Calu3 (cell line): ENCODE measurements around the gene CD72. TPM values are rescaled to one million over a fixed set of nuclear protein-coding genes. Genes with fewer than 3 reads are reported as not detected.

Source experiments
- BruUV-seq: library from RNA; stranded (reverse); fragments of 400-500 nt; replicated peaks from 2 replicates; lab custom pipeline; 2021; lab: Mats Ljungman, UMichigan
- CTCF ChIA-PET: fragments of 300-600 bp; sonication (Branson Sonifier 250); formaldehyde crosslinking; loops from one replicate; lab custom pipeline; 2022; ENCODE audit warnings: antibody characterized with exemption; lab: Charles Lee
- DNase-seq: peaks from one replicate; pipeline ENCODE4 v3.0.0; 2022
- H3K27ac Mint-ChIP-seq: one replicate; pipeline ENCODE4 v1.8.0; 2022; ENCODE audit warnings: mixed read lengths; ENCODE audit not compliant: unreplicated experiment
- H3K27me3 Mint-ChIP-seq: one replicate; pipeline ENCODE4 v1.8.0; 2022; ENCODE audit warnings: mixed read lengths; ENCODE audit not compliant: unreplicated experiment
- H3K36me3 Mint-ChIP-seq: one replicate; pipeline ENCODE4 v1.8.0; 2022; ENCODE audit warnings: mild to moderate bottlenecking, moderate library complexity, mixed read lengths; ENCODE audit not compliant: insufficient read depth, unreplicated experiment
- H3K4me1 Mint-ChIP-seq: one replicate; pipeline ENCODE4 v1.8.0; 2022; ENCODE audit warnings: mild to moderate bottlenecking, low read depth, mixed read lengths; ENCODE audit not compliant: unreplicated experiment
- H3K4me3 Mint-ChIP-seq: one replicate; pipeline ENCODE4 v1.8.0; 2022; ENCODE audit warnings: mild to moderate bottlenecking, low read depth, moderate library complexity, mixed read lengths; ENCODE audit not compliant: unreplicated experiment
- H3K9me3 Mint-ChIP-seq: one replicate; pipeline ENCODE4 v1.8.0; 2022; ENCODE audit warnings: low read depth, mixed read lengths; ENCODE audit not compliant: unreplicated experiment
- CTCF ChIP-seq: fragments of 200-600 bp; IDR thresholded peaks from one replicate; pipeline ENCODE4 v1.8.0; 2022; ENCODE audit warnings: antibody characterized with exemption; ENCODE audit not compliant: unreplicated experiment
- intact Hi-C: fragments of 100-400 bp; cut with micrococcal nuclease; formaldehyde crosslinking; loops from one replicate; pipeline ENCODE4 v1.10.0; 2022; ENCODE audit not compliant: unreplicated experiment
- total RNA-seq: library from RNA; stranded (reverse); gene quantifications from 2 replicates; pipeline ENCODE4 v1.2.3, GENCODE V29; 2022

CD72 gene
- total RNA-seq, 1 experiment from 2014 or later = 0.38 TPM

GRCh38 chr9:35609001-35609819, 9.0 kb downstream of the CD72 start:
- H3K9me3 Mint-ChIP-seq = no peaks in the 10 kb centered on the region
- peaks cover 15% of the 10 kb centered on the region for H3K27me3 Mint-ChIP-seq
- CTCF ChIA-PET = no interaction called here
- peaks cover 12% of the 10 kb centered on the region for H3K36me3 Mint-ChIP-seq
- peaks cover 4% of the 10 kb centered on the region for H3K4me1 Mint-ChIP-seq
- DNase-seq = no peak
- TSS peak; percentile 12 for BruUV-seq
- intact Hi-C loops = no loop called here
- H3K27ac Mint-ChIP-seq = no peak overlapping the region
- no peak for TF ChIP-seq CTCF
- H3K4me3 Mint-ChIP-seq = no peak overlapping the region

DNA sequence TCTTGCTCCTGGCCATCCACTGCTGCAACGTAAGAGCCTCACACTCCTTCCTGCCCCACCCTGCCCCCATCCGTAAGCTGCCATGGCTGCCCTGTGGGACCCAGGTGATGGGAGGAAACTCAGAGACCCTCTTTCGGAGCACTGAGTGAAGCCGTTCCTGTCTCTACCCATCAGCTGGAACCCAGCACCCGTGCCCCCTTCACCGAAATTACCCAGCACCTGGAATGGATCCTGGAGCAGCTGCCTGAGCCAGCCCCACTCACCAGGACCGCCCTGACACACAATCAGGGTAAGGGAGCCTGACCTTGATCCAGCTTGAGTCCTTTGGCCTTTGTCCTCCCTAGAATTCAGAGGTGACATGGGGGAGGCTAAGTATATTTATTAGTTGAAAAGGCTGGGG, 10.0 kb downstream of the CD72 start:
- no TSS peak for BruUV-seq
- Mint-ChIP-seq H3K27ac (no peak overlapping the region), H3K4me3 (no peak overlapping the region), H3K4me1 (peaks cover 13% of the 10 kb centered on the region), H3K27me3 (peaks cover 5% of the 10 kb centered on the region), H3K36me3 (peaks cover 21% of the 10 kb centered on the region), H3K9me3 (no peaks in the 10 kb centered on the region)
- intact Hi-C loops = no loop called here
- DNase-seq = no peak
- CTCF ChIA-PET = no interaction called here
- no peak for TF ChIP-seq CTCF

DNA sequence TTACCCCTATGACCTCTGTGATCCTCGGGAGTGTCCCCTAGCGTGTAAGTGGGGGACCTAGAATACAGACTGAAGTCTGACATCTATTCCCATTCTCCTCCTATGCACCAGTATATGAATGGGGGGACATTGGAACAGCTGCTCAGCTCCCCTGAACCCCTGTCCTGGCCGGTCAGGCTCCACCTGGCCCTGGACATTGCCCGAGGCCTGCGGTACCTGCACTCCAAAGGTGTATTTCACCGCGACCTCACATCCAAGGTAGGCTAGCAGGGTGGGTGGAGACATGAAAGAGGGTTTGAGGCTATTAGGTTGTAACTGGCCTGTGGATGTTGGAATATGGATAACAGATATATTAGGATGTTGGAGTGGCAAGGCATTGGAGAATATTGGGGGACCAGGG, 11.5 kb downstream of the CD72 start:
- no peak overlapping the region for H3K4me3 Mint-ChIP-seq
- no TSS peak for BruUV-seq
- DNase-seq = no peak
- intact Hi-C loops = no loop called here
- no peak overlapping the region for H3K27ac Mint-ChIP-seq
- TF ChIP-seq CTCF = no peak
- H3K36me3 Mint-ChIP-seq = peaks cover 21% of the 10 kb centered on the region
- no peaks in the 10 kb centered on the region for H3K27me3 Mint-ChIP-seq
- CTCF ChIA-PET = no interaction called here
- no peaks in the 10 kb centered on the region for H3K9me3 Mint-ChIP-seq
- H3K4me1 Mint-ChIP-seq = peaks cover 15% of the 10 kb centered on the region

GRCh38 chr9:35606138-35606504, 12.1 kb downstream of the CD72 start:
- TF ChIP-seq CTCF = no peak
- no peak for DNase-seq
- Mint-ChIP-seq H3K27ac (no peak overlapping the region), H3K36me3 (peaks cover 21% of the 10 kb centered on the region), H3K4me3 (peak overlapping the region; percentile 85), H3K9me3 (no peaks in the 10 kb centered on the region), H3K4me1 (peaks cover 15% of the 10 kb centered on the region), H3K27me3 (no peaks in the 10 kb centered on the region)
- BruUV-seq = no TSS peak
- intact Hi-C loops = no loop called here
- CTCF ChIA-PET = no interaction called here
